GM21576 (cell line): ENCODE data around the gene A3GALT2.

ENCODE experiments used
- ATAC-seq: cut with Tn5 transposase; IDR thresholded peaks from one replicate; pipeline ENCODE4 v1.9.1; 2021; ENCODE audit warnings: mild to moderate bottlenecking, moderate library complexity; ENCODE audit not compliant: unreplicated experiment

A3GALT2 gene

DNA sequence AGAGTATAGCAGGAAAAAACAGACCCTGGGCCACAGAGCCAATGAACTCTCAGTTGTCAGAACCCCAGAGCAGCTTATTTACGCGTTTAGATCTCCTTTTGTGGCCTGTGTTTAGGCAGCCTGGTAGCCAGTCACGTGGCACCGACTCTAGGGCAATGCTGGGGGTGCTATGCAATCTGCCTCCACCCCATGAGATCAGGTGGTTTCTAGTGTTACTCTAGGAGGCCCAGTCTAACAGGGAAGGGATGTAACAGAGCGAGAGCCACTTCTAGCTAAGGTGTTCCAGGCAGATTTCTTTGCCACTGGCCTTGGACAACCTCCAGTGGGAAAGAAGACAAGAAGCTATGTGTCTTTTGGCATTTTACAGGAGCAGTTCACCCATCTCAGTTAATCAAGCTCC lies 12.0 kb upstream of the A3GALT2 start:
- no peak for ATAC-seq

DNA sequence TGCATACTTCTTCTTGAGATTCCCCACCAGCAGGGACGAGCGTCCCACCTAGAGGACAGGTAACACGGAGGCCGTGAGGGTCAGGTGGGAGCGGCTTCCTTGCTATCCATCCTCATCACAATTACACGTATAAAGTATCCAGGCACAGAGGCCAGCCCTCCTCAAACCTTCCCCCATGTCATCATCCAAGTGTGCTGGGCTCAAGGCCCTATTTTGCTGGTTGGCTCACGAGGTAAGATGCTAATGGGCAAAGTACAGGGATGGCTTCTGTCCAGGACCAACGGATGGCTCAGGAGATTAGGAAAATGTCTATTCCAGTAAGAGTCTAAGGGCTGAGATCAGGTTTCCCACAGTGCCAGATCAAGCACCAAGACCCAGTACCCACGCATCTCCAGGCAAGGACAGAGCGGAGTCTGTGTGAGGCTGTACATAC lies 11.5 kb upstream of the A3GALT2 start:
- no peak for ATAC-seq

GRCh38 chr1:33331444-33332356 lies 10.8 kb upstream of the A3GALT2 start:
- no peak for ATAC-seq

GRCh38 chr1:33330906-33331305 lies 10.0 kb upstream of the A3GALT2 start:
- ATAC-seq: no peak

GRCh38 chr1:33330361-33330890 lies 9.5 kb upstream of the A3GALT2 start:
- ATAC-seq: no peak

GRCh38 chr1:33329600-33330305 lies 8.9 kb upstream of the A3GALT2 start:
- ATAC-seq: no peak

DNA sequence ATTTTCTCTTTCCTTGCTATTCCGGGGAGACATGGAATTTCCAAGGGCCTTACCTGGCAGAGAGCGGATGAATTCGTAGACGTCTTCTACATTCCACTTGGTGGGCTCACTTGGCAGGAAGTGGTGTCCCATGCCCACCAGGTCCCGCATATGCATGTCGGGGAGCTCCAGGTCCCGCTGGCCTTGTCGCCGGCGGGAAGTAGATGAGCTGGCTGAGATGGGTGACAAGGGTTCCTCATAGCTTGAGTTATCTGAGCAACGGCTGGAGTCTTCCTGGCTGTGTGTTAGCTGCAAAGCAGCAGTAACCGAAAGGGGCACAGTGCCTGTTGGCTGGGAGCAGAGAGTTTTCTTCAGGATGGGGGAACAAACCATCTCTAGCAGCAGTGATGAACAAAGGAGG lies 7.9 kb upstream of the A3GALT2 start:
- no peak for ATAC-seq

- no peak for ATAC-seq
Measured at GRCh38 chr1:33327587-33328325, 6.9 kb upstream of the A3GALT2 start.

- ATAC-seq: no peak
Measured at GRCh38 chr1:33326785-33327184, 5.9 kb upstream of the A3GALT2 start.

DNA sequence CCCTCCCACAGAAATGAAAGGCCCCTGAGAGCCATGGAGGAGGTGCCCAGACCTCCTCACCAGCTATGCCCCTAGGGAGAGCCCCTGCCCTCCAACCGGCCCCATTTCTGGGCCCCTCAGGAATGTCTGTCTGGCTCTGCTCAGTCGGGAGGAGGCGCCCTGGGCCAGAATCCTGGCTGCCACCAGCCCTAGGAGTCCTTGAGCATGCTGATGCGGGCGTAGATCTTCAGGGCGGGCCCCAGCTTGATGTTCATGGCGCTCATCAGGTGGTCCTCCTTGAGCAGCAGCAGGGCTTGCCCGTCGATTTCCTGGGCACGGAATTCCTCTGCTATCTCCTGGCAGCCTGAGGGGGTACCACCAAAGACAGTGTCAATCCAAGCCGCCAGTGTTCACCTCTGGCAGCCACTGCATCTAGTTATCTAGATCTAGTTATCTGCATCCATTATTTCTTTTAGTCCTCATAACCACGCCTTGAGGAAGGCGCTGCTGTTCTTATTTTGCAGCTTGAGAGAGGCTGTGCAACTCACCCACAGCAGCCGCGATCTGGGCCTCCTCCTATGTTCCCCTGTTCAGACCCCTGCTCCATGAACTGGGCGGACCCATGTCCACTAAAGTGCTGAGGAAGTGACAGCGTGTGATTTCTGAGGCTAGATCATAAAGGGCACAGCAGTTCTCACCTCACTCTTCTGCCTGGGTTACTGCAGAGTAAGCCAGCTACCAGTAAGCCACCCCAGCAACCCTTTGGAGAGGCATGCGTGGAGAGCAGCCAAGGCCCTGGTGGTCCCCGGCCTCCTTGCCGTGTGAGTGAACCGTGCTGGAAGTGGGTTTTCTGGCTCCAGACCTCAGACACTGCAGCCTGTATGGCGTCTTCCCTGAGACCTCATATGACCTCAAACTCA lies 4.0 kb upstream of the A3GALT2 start:
- no peak for ATAC-seq

- ATAC-seq: no peak
Measured at GRCh38 chr1:33323663-33324477, 3.0 kb upstream of the A3GALT2 start.

DNA sequence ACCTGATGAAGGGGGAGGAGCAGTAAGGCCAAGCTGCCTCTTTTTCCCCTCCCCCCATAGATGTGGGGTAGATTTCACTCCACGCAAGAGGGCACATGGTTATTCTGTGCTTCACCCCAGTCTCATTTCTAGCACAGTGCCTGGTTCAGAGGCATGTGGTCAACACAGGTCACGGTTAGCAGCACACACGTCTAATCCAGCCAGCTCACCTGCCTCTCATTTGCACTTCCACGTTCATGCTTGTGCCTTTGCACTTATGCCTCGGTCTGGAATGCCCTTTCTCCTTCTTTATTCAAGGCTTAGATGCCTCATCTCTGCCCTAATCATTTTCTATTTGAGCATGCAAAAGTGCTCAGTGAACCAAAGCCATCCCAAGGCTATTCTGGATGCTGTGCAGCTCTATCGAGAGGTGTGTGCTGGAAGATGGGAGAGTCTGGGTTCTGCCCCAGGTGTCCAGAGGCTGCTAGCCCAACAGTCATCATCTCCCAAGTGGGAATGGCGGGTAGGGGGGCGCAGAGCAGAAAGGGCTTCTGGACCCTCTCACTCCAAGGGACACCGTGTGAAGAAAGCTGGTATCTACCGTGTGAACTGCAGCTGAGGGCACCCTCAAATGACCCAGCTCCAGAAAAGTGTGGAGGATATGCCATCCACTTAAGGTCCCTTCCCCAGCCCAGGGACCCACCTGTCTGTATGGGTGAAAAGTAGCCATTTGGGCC lies 2.1 kb upstream of the A3GALT2 start:
- no peak for ATAC-seq

DNA sequence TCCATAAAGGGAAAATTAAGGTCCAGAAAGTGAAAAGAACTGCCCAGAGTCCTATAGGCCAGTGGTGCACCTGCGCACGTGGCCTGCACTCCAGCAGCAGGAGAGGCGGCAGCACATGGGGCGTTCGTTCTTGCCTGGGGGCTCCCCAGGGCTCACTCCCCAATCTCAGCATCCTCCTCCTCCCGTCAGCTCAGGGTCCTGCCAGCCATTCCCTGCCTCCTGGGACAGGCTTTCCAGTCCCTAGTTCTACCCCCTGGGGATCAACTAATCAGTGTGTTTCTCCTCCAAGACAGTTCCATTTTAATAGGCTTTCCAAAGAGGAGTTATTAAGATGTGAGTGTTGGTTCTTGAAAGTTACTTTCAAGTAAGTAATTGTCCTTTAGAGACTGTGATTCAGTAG lies 1.2 kb upstream of the A3GALT2 start:
- no peak for ATAC-seq

GRCh38 chr1:33321178-33321577 lies 280 bp upstream of the A3GALT2 start:
- ATAC-seq: no peak

GRCh38 chr1:33319949-33320618 lies 814 bp downstream of the A3GALT2 start:
- no peak for ATAC-seq

GRCh38 chr1:33319186-33319948 lies 1.5 kb downstream of the A3GALT2 start:
- ATAC-seq: no peak

DNA sequence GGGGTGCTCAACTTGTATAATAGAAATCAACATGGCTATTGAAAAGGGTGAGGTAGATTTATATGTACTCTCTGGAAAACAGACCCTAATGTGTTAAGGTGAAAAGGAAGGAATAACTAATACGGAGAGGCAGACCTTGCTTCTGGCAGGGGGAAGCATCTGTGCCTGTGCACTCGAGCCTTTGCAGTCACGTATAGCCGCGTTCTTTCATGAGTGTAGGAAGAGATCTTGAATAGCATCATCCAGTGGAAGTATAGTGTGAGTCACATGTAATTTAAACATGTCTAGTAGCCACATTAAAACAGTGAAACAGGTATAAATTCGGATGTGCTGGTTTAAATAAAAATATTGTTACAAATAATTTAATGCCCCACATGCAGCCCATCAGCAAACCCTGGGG lies 3.0 kb downstream of the A3GALT2 start:
- ATAC-seq: no peak
